CD4-positive, alpha-beta T cell (primary cell): ENCODE results near the gene TOPAZ1. TPM values are rescaled to one million over a fixed set of nuclear protein-coding genes. Genes with fewer than 3 reads are reported as not detected.

Source experiments
- ATAC-seq: fragments of 200-7000 bp; cut with Tn5 transposase; one replicate; pipeline ENCODE4 v1.10.0; 2022; ENCODE audit warnings: mild to moderate bottlenecking; ENCODE audit not compliant: poor library complexity
- CTCF ChIA-PET: fragments of 350-600 bp; sonication (Branson Sonifier 250); formaldehyde crosslinking; loops from one replicate; lab custom pipeline; 2021; ENCODE audit warnings: antibody characterized with exemption, inconsistent platforms; lab: Charles Lee
- POLR2A ChIA-PET: fragments of 350-600 bp; sonication (Branson Sonifier 250); formaldehyde crosslinking; loops from one replicate; lab custom pipeline; 2021; ENCODE audit warnings: antibody characterized with exemption, inconsistent platforms; lab: Charles Lee
- DNase-seq, 14 experiments: peaks; one replicate each; pipeline ENCODE4 v3.0.0-alpha.2; 2013 to 2020; ENCODE audit warnings: mixed read lengths in 2 of 14
- H3K27ac ChIP-seq, 2 donors: one replicate each; pipeline versions ENCODE4 v1.5.1 to v1.7.0; 2013; ENCODE audit warnings: low read length in 2 of 2, low read depth in 1 of 2, mild to moderate bottlenecking in 1 of 2
- H3K27me3 ChIP-seq, 2 experiments: 1 replicate in 1 of 2; 2 replicates in 1 of 2; pipeline versions ENCODE4 v1.6.1 to v1.7.0; 2013; ENCODE audit warnings: low read length in 2 of 2, control low read depth in 1 of 2, mild to moderate bottlenecking in 1 of 2, moderate library complexity in 1 of 2; ENCODE audit not compliant: insufficient read depth in 2 of 2, control insufficient read depth in 1 of 2
- H3K36me3 ChIP-seq: one replicate; pipeline ENCODE4 v1.6.1; 2013; ENCODE audit warnings: low read length, control low read depth; ENCODE audit not compliant: insufficient read depth
- H3K4me1 ChIP-seq: one replicate; pipeline ENCODE4 v1.6.1; 2013; ENCODE audit warnings: low read length, control low read depth; ENCODE audit not compliant: insufficient read depth
- H3K4me3 ChIP-seq: one replicate; pipeline ENCODE4 v1.5.1; 2013; ENCODE audit warnings: mild to moderate bottlenecking, low read length, moderate library complexity
- H3K9me3 ChIP-seq, 2 experiments: 1 replicate in 1 of 2; 2 replicates in 1 of 2; pipeline versions ENCODE4 v1.6.1 to v1.7.0; 2013; ENCODE audit warnings: low read length in 2 of 2, mild to moderate bottlenecking in 2 of 2, control low read depth in 1 of 2, moderate library complexity in 1 of 2; ENCODE audit not compliant: control insufficient read depth in 1 of 2, insufficient read depth in 1 of 2
- H3K27ac Mint-ChIP-seq: one replicate; pipeline ENCODE4 v1.8.0; 2020; ENCODE audit warnings: mixed read lengths
- H3K27me3 Mint-ChIP-seq: one replicate; pipeline ENCODE4 v1.8.0; 2021; ENCODE audit warnings: mixed read lengths
- H3K36me3 Mint-ChIP-seq: one replicate; pipeline ENCODE4 v1.8.0; 2021; ENCODE audit warnings: low read depth, mixed read lengths
- H3K4me1 Mint-ChIP-seq: one replicate; pipeline ENCODE4 v1.8.0; 2021; ENCODE audit warnings: low read depth, mixed read lengths
- H3K4me3 Mint-ChIP-seq: one replicate; pipeline ENCODE4 v1.8.0; 2020; ENCODE audit warnings: mild to moderate bottlenecking, mixed read lengths
- H3K9me3 Mint-ChIP-seq: one replicate; pipeline ENCODE4 v1.8.0; 2020; ENCODE audit warnings: mixed read lengths
- CTCF ChIP-seq: fragments of 200-600 bp; IDR thresholded peaks from one replicate; pipeline ENCODE4 v1.8.0; 2022; ENCODE audit warnings: antibody characterized with exemption, mild to moderate bottlenecking
- intact Hi-C, 2 experiments: fragments of 100-400 bp; cut with DNase I in 1 of 2; cut with micrococcal nuclease in 1 of 2; formaldehyde crosslinking; loops; one replicate each; pipeline versions ENCODE4 v1.15.1 to v1.9.0; 2023 to 2025; cut with DNase I, micrococcal nuclease
- total RNA-seq, 174 experiments: library from RNA in 2 of 174; stranded (reverse) in 2 of 174; gene quantifications; one replicate each; pipeline ENCODE4 v1.2.3 and lab custom pipeline; 2021 to 2026

Gene TOPAZ1
- total RNA-seq, 2 experiments from 2014 or later = not detected

DNA sequence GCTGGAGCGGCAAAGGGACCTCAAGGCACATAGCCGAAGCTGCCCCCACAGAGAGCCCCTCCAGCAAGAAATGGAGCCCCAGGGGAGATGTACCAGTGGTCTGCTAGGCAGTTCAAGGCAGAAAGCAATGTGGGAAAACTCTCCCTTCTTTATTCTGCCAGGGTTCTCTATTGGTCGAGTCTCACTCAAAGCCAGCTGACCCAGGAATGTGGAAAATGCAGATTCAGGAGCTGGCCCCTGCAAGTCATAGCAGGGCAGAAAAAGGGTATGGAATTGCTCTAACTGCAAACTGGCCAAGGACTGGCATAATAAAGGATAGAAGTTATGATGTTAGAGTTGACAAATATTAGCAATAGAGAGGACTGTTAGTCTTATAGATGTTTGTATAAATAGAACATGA lies 4.0 kb upstream of the TOPAZ1 start:
- ChIA-PET CTCF (no interaction called here), POLR2A (no interaction called here)
- no peak for ATAC-seq
- Histone ChIP-seq H3K36me3 (no peaks in the 10 kb centered on the region), H3K4me3 (no peak overlapping the region), H3K4me1 (peaks cover 6% of the 10 kb centered on the region), H3K27me3 (no peaks in the 10 kb centered on the region), H3K27ac (no peak overlapping the region), H3K9me3 (peaks cover 0 to 9% of the 10 kb centered on the region in 2 experiments)
- intact Hi-C loops = loop anchor here in 1 of 2 experiments (2.0 kb wide), 1 partner anchor 695 kb away; no protein-coding TSS in a partner anchor
- Mint-ChIP-seq H3K4me1 (peaks cover 9% of the 10 kb centered on the region), H3K9me3 (no peaks in the 10 kb centered on the region), H3K4me3 (no peak overlapping the region), H3K27me3 (peaks cover 21% of the 10 kb centered on the region), H3K36me3 (no peaks in the 10 kb centered on the region), H3K27ac (no peak overlapping the region)
- TF ChIP-seq CTCF = no peak
- DNase-seq = no peak

- no peak overlapping the region for H3K4me3 Mint-ChIP-seq
- H3K27me3 Mint-ChIP-seq = peaks cover 31% of the 10 kb centered on the region
- ChIA-PET CTCF (no interaction called here), POLR2A (no interaction called here)
- H3K9me3 ChIP-seq = peaks cover 0 to 9% of the 10 kb centered on the region in 2 experiments
- intact Hi-C loops = no loop called here
- ATAC-seq = no peak
- no peak overlapping the region for H3K4me3 ChIP-seq
- peaks cover 6% of the 10 kb centered on the region for H3K4me1 ChIP-seq
- no peak for DNase-seq
- peaks cover 6% of the 10 kb centered on the region for H3K4me1 Mint-ChIP-seq
- H3K9me3 Mint-ChIP-seq = no peaks in the 10 kb centered on the region
- H3K27ac Mint-ChIP-seq = no peak overlapping the region
- H3K27ac ChIP-seq = no peak overlapping the region
- H3K27me3 ChIP-seq = no peaks in the 10 kb centered on the region
- no peak for TF ChIP-seq CTCF
- no peaks in the 10 kb centered on the region for H3K36me3 ChIP-seq
- H3K36me3 Mint-ChIP-seq = no peaks in the 10 kb centered on the region
Observed at GRCh38 chr3:44238889-44239288, 2.8 kb upstream of the TOPAZ1 start.

GRCh38 chr3:44240061-44240460 lies 1.6 kb upstream of the TOPAZ1 start:
- no peak for TF ChIP-seq CTCF
- ATAC-seq (no peak), DNase-seq (no peak)
- H3K36me3 ChIP-seq = no peaks in the 10 kb centered on the region
- H3K27me3 ChIP-seq = peaks cover 3 to 4% of the 10 kb centered on the region in 2 experiments
- H3K4me3 ChIP-seq = no peak overlapping the region
- H3K36me3 Mint-ChIP-seq = no peaks in the 10 kb centered on the region
- no peak overlapping the region for H3K27ac Mint-ChIP-seq
- intact Hi-C loops = no loop called here
- peaks cover 31% of the 10 kb centered on the region for H3K27me3 Mint-ChIP-seq
- H3K9me3 ChIP-seq = peaks cover 0 to 9% of the 10 kb centered on the region in 2 experiments
- peaks cover 6% of the 10 kb centered on the region for H3K4me1 Mint-ChIP-seq
- peaks cover 6% of the 10 kb centered on the region for H3K4me1 ChIP-seq
- H3K4me3 Mint-ChIP-seq = no peak overlapping the region
- no peak overlapping the region for H3K27ac ChIP-seq
- H3K9me3 Mint-ChIP-seq = no peaks in the 10 kb centered on the region
- ChIA-PET CTCF (no interaction called here), POLR2A (no interaction called here)
